ENCODE data around the gene PANK4.
"Not testable (repeated sequence)": the region's sequence is repeated elsewhere in the genome, so short reads cannot be mapped to it uniquely, and the experiment has no call there.

PANK4 gene

GRCh38 chr1:2460203-2460602 lies 66.2 kb downstream of the PANK4 start:
- no peak for DNase-seq (ENCODE audit: low spot score)

- DNase-seq (ENCODE audit: low spot score), result peak; percentile 89
Observed at GRCh38 chr1:2459757-2460156, 66.6 kb downstream of the PANK4 start.

GRCh38 chr1:2459102-2459753 lies 67.2 kb downstream of the PANK4 start:
- DNase-seq (ENCODE audit: low spot score), result not testable (repeated sequence)

- no peak for DNase-seq (ENCODE audit: low spot score)
Observed at GRCh38 chr1:2458687-2459086, 67.7 kb downstream of the PANK4 start.

Measured in cerebellar cortex (tissue), 1 donor.